HG03521 (cell line): ENCODE measurements around the gene AKR7A2.
"Not testable (repeated sequence)": the region's sequence is repeated elsewhere in the genome, so short reads cannot be mapped to it uniquely, and the experiment has no call there.

ENCODE experiments used
- ATAC-seq: cut with Tn5 transposase; IDR thresholded peaks from one replicate; pipeline ENCODE4 v1.9.1; 2021; ENCODE audit warnings: mild to moderate bottlenecking, moderate library complexity; ENCODE audit not compliant: unreplicated experiment

Gene AKR7A2

GRCh38 chr1:19307794-19308508 is 4.0 kb downstream of the AKR7A2 start:
- no peak for ATAC-seq

- ATAC-seq, result no peak
These were observed 5.0 kb downstream of the AKR7A2 start for GRCh38 chr1:19306941-19307340.

- ATAC-seq, result no peak
These were observed 6.1 kb downstream of the AKR7A2 start for GRCh38 chr1:19305880-19306279.

- ATAC-seq, result not testable (repeated sequence)
These were observed 7.9 kb downstream of the AKR7A2 start for GRCh38 chr1:19304081-19304480.

- no peak for ATAC-seq
These were observed 11.7 kb downstream of the AKR7A2 start for GRCh38 chr1:19300211-19300610.

GRCh38 chr1:19294638-19295037 is 17.3 kb downstream of the AKR7A2 start:
- no peak for ATAC-seq

GRCh38 chr1:19289244-19289643 is 22.7 kb downstream of the AKR7A2 start:
- no peak for ATAC-seq

GRCh38 chr1:19288324-19289241 is 23.4 kb downstream of the AKR7A2 start, which contains the start of gene AKR7A3:
Gene AKR7A3 (minus strand): TSS chr1:19288770. CDS start chr1:19288709, 61 bp downstream.
- not testable (repeated sequence) for ATAC-seq

- ATAC-seq, result no peak
These were observed 24.3 kb downstream of the AKR7A2 start for GRCh38 chr1:19287436-19288185.

- not testable (repeated sequence) for ATAC-seq
These were observed 26.1 kb downstream of the AKR7A2 start for GRCh38 chr1:19285807-19286206.

- not testable (repeated sequence) for ATAC-seq
These were observed 26.6 kb downstream of the AKR7A2 start for GRCh38 chr1:19285366-19285765.

- no peak for ATAC-seq
These were observed 27.1 kb downstream of the AKR7A2 start for GRCh38 chr1:19284881-19285280.

- ATAC-seq, result no peak
These were observed 28.1 kb downstream of the AKR7A2 start for GRCh38 chr1:19283891-19284290.

GRCh38 chr1:19274636-19275035 is 37.3 kb downstream of the AKR7A2 start:
- no peak for ATAC-seq

GRCh38 chr1:19273844-19274531 is 38.0 kb downstream of the AKR7A2 start:
- ATAC-seq, result not testable (repeated sequence)

- no peak for ATAC-seq
These were observed 38.7 kb downstream of the AKR7A2 start for GRCh38 chr1:19273106-19273843.

GRCh38 chr1:19272064-19272463 is 39.9 kb downstream of the AKR7A2 start:
- no peak for ATAC-seq

GRCh38 chr1:19270343-19270730 is 41.6 kb downstream of the AKR7A2 start:
- ATAC-seq, result not testable (repeated sequence)

- not testable (repeated sequence) for ATAC-seq
These were observed 42.3 kb downstream of the AKR7A2 start for GRCh38 chr1:19269427-19270342.
